H9 (cell line): ENCODE data around the gene SFXN1. TPM values are rescaled to one million over a fixed set of nuclear protein-coding genes. Genes with fewer than 3 reads are reported as not detected.
A peak's percentile ranks its signal among the peaks of the same experiment; 100 is the strongest.

Experiments used
- DNase-seq: peaks from one replicate; pipeline ENCODE4 v3.0.0-alpha.2; 2017
- H2AFZ ChIP-seq: one replicate; pipeline ENCODE4 v1.6.1; 2013; ENCODE audit warnings: mild to moderate bottlenecking, low read length, control low read depth, moderate library complexity
- H2AK5ac ChIP-seq: 2 replicates; pipeline ENCODE4 v1.6.1; 2013; ENCODE audit warnings: low read length, control low read depth, mixed read lengths; ENCODE audit not compliant: insufficient read length
- H2BK120ac ChIP-seq: one replicate; pipeline ENCODE4 v1.6.1; 2013; ENCODE audit warnings: low read depth, mild to moderate bottlenecking, low read length, control low read depth, inconsistent platforms; ENCODE audit not compliant: poor library complexity, severe bottlenecking
- H2BK12ac ChIP-seq: 2 replicates; pipeline ENCODE4 v1.6.1; 2013; ENCODE audit warnings: low read length, control low read depth, mixed read lengths, low read depth; ENCODE audit not compliant: insufficient read length
- H2BK15ac ChIP-seq: 2 replicates; pipeline ENCODE4 v1.6.1; 2013; ENCODE audit warnings: low read depth, low read length, control low read depth
- H2BK20ac ChIP-seq: one replicate; pipeline ENCODE4 v1.6.1; 2013; ENCODE audit warnings: low read depth, mild to moderate bottlenecking, low read length, control low read depth, inconsistent platforms; ENCODE audit not compliant: poor library complexity, severe bottlenecking
- H2BK5ac ChIP-seq: 2 replicates; pipeline ENCODE4 v1.6.1; 2013; ENCODE audit warnings: low read length, control low read depth, mixed read lengths; ENCODE audit not compliant: insufficient read length
- H3K14ac ChIP-seq: 2 replicates; pipeline ENCODE4 v1.6.1; 2013; ENCODE audit warnings: low read length, control low read depth; ENCODE audit not compliant: insufficient read depth
- H3K18ac ChIP-seq: 2 replicates; pipeline ENCODE4 v1.6.1; 2013; ENCODE audit warnings: low read depth, mild to moderate bottlenecking, mixed read lengths, low read length, control low read depth; ENCODE audit not compliant: insufficient read length
- H3K23ac ChIP-seq: 2 replicates; pipeline ENCODE4 v1.6.1; 2013; ENCODE audit warnings: low read length, control low read depth, mixed read lengths, low read depth; ENCODE audit not compliant: insufficient read length
- H3K23me2 ChIP-seq: 2 replicates; pipeline ENCODE4 v1.6.1; 2013; ENCODE audit warnings: low read depth, mild to moderate bottlenecking, mixed read lengths, low read length, control low read depth; ENCODE audit not compliant: insufficient read length, poor library complexity, severe bottlenecking
- H3K27ac ChIP-seq: 2 replicates; pipeline ENCODE4 v1.5.1; 2013; ENCODE audit warnings: low read length, control low read depth, mixed read lengths, low read depth; ENCODE audit not compliant: insufficient read length
- H3K27me3 ChIP-seq: 2 replicates; pipeline ENCODE4 v1.6.1; 2013; ENCODE audit warnings: low read length, control low read depth, inconsistent platforms; ENCODE audit not compliant: insufficient read depth
- H3K4ac ChIP-seq: 2 replicates; pipeline ENCODE4 v1.6.1; 2013; ENCODE audit warnings: low read depth, mild to moderate bottlenecking, control low read depth, inconsistent platforms, low read length, moderate library complexity
- H3K4me1 ChIP-seq: 2 replicates; pipeline ENCODE4 v1.6.1; 2013; ENCODE audit warnings: low read length, control low read depth, inconsistent platforms; ENCODE audit not compliant: insufficient read depth
- H3K4me2 ChIP-seq: 2 replicates; pipeline ENCODE4 v1.6.1; 2013; ENCODE audit warnings: low read length, control low read depth, mixed read lengths; ENCODE audit not compliant: insufficient read length, insufficient read depth
- H3K56ac ChIP-seq: 2 replicates; pipeline ENCODE4 v1.6.1; 2013; ENCODE audit warnings: low read depth, mild to moderate bottlenecking, mixed read lengths, low read length, control low read depth; ENCODE audit not compliant: insufficient read length
- H3K79me1 ChIP-seq: 2 replicates; pipeline ENCODE4 v1.6.1; 2013; ENCODE audit warnings: low read depth, mild to moderate bottlenecking, moderate library complexity, low read length, control low read depth, inconsistent platforms; ENCODE audit not compliant: insufficient read depth, poor library complexity, severe bottlenecking
- H3K79me2 ChIP-seq: 2 replicates; pipeline ENCODE4 v1.6.1; 2013; ENCODE audit warnings: low read length, control low read depth, inconsistent platforms; ENCODE audit not compliant: insufficient read depth
- H3K9ac ChIP-seq: 2 replicates; pipeline ENCODE4 v1.6.1; 2013; ENCODE audit warnings: low read length, control low read depth, mixed read lengths; ENCODE audit not compliant: insufficient read length; ENCODE audit errors: extremely low read depth
- H3K9me3 ChIP-seq: one replicate; pipeline ENCODE4 v1.6.1; 2013; ENCODE audit warnings: low read depth, low read length, inconsistent platforms; ENCODE audit not compliant: control insufficient read depth
- H3T11ph ChIP-seq: one replicate; pipeline ENCODE4 v1.6.1; 2013; ENCODE audit warnings: mild to moderate bottlenecking, low read length, control low read depth, inconsistent platforms
- H4K20me1 ChIP-seq: one replicate; pipeline ENCODE4 v1.6.1; 2013; ENCODE audit not compliant: control insufficient read depth, insufficient read length, insufficient read depth
- H4K5ac ChIP-seq: 2 replicates; pipeline ENCODE4 v1.6.1; 2013; ENCODE audit warnings: low read depth, mild to moderate bottlenecking, mixed read lengths, low read length, control low read depth; ENCODE audit not compliant: insufficient read length
- H4K8ac ChIP-seq: replicated peaks from 2 replicates; pipeline ENCODE4 v1.6.1; 2013; ENCODE audit warnings: low read length, control low read depth, mixed read lengths, low read depth; ENCODE audit not compliant: insufficient read length
- H4K91ac ChIP-seq: 2 replicates; pipeline ENCODE4 v1.6.1; 2013; ENCODE audit warnings: low read depth, mild to moderate bottlenecking, moderate library complexity, mixed read lengths, low read length, control low read depth; ENCODE audit not compliant: insufficient read length
- H3K27ac Mint-ChIP-seq, 3 experiments: 2 replicates in 2 of 3; 3 replicates in 1 of 3; pipeline ENCODE4 v1.8.0; 2020 to 2021; ENCODE audit warnings: mixed read lengths in 3 of 3, mild to moderate bottlenecking in 1 of 3, moderate library complexity in 1 of 3
- H3K27me3 Mint-ChIP-seq: 2 replicates; pipeline ENCODE4 v1.8.0; 2021; ENCODE audit warnings: low read depth, mild to moderate bottlenecking, moderate library complexity, mixed read lengths
- H3K36me3 Mint-ChIP-seq, 3 experiments: 2 replicates in 2 of 3; 3 replicates in 1 of 3; pipeline ENCODE4 v1.8.0; 2020 to 2021; ENCODE audit warnings: low read depth in 3 of 3, mixed read lengths in 3 of 3; ENCODE audit not compliant: insufficient read depth in 1 of 3
- H3K4me1 Mint-ChIP-seq, 2 experiments: 2 replicates each; pipeline ENCODE4 v1.8.0; 2020; ENCODE audit warnings: mixed read lengths in 2 of 2
- H3K4me3 Mint-ChIP-seq, 2 experiments: 2 replicates in 1 of 2; 3 replicates in 1 of 2; pipeline ENCODE4 v1.8.0; 2020 to 2021; ENCODE audit warnings: mild to moderate bottlenecking in 2 of 2, mixed read lengths in 2 of 2, moderate library complexity in 1 of 2
- H3K9me3 Mint-ChIP-seq, 2 experiments: 2 replicates in 1 of 2; 3 replicates in 1 of 2; pipeline ENCODE4 v1.8.0; 2020; ENCODE audit warnings: mild to moderate bottlenecking in 2 of 2, mixed read lengths in 2 of 2, moderate library complexity in 1 of 2
- WGBS: extraction: QIAGEN DNeasy Blood & Tissue Kit; methylation state at CpG from one replicate; pipeline ENCODE4 v1.1.7; 2013; ENCODE audit warnings: missing lambda C conversion rate, low lambda C conversion rate, mixed read lengths; ENCODE audit not compliant: insufficient read length; ENCODE audit errors: extremely low coverage; 5-methylcytosine and 5-hydroxymethylcytosine counted together
- total RNA-seq: library from RNA; stranded (reverse); gene quantifications from 2 replicates; pipeline ENCODE4 v1.2.1, GENCODE V29; 2021
- TF ChIP-seq, protein P1 (sequence below): fragments of 200-600 bp; sonication (generic); conservative IDR thresholded peaks from 3 replicates; pipeline ENCODE4 v1.8.0; 2021; ENCODE audit warnings: antibody characterized with exemption, mild to moderate bottlenecking

SFXN1 gene
- total RNA-seq, 1 experiment from 2014 or later: 99.2 TPM

DNA sequence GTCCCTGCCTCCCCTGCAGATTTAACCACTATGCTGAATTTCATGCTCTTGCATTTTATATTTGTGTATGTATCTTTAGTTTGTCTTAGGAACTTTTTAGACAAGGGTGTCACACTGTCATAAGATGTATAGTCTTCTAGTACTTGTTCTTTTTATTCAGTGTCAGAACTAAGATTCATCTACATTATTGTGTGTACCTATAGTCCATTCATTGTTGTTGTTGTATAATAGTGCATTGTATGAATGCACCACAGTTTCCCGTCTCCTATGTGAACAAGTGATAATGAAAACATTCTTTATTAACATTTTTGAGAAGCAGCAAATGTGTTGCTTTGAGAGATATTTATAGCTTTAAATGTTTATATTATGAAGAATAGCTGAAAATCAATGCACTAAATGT is 45.9 kb downstream of the SFXN1 start:
- Mint-ChIP-seq H3K4me3 (no peak overlapping the region), H3K27ac (peak overlapping the region in 1 of 3 experiments; percentile 4; a peak in 1 of 7 replicates), H3K27me3 (no peaks in the 10 kb centered on the region), H3K36me3 (peaks cover 26 to 75% (median 73%) of the 10 kb centered on the region in 3 experiments; a peak in 6 of 7 replicates), H3K9me3 (no peaks in the 10 kb centered on the region), H3K4me1 (no peaks in the 10 kb centered on the region)
- no peak overlapping the region for H3K9ac ChIP-seq
- no peak overlapping the region for H4K91ac ChIP-seq
- DNase-seq: no peak
- no peaks in the 10 kb centered on the region for H3K79me2 ChIP-seq
- H3K4ac ChIP-seq: no peak overlapping the region
- H2BK5ac ChIP-seq: no peak overlapping the region
- no peak overlapping the region for H3K14ac ChIP-seq
- no peak overlapping the region for H2AK5ac ChIP-seq
- no peak overlapping the region for H3K18ac ChIP-seq
- no peaks in the 10 kb centered on the region for H3K4me1 ChIP-seq
- no peaks in the 10 kb centered on the region for H3K9me3 ChIP-seq
- H4K20me1 ChIP-seq: no peaks in the 10 kb centered on the region
- H2BK20ac ChIP-seq: no peak overlapping the region
- no peak overlapping the region for H2BK15ac ChIP-seq
- H3T11ph ChIP-seq: no peak overlapping the region
- H3K4me2 ChIP-seq: no peak overlapping the region
- WGBS: no CpG with 5 or more reads among the region's 1 CpG
- no peak overlapping the region for H3K56ac ChIP-seq
- H3K27ac ChIP-seq: no peak overlapping the region
- no peak overlapping the region for H4K8ac ChIP-seq
- no peak overlapping the region for H4K5ac ChIP-seq
- no peaks in the 10 kb centered on the region for H3K27me3 ChIP-seq
- H3K23ac ChIP-seq: no peak overlapping the region
- no peak overlapping the region for H2BK120ac ChIP-seq
- no peaks in the 10 kb centered on the region for H3K23me2 ChIP-seq
- TF ChIP-seq, protein P1, sequence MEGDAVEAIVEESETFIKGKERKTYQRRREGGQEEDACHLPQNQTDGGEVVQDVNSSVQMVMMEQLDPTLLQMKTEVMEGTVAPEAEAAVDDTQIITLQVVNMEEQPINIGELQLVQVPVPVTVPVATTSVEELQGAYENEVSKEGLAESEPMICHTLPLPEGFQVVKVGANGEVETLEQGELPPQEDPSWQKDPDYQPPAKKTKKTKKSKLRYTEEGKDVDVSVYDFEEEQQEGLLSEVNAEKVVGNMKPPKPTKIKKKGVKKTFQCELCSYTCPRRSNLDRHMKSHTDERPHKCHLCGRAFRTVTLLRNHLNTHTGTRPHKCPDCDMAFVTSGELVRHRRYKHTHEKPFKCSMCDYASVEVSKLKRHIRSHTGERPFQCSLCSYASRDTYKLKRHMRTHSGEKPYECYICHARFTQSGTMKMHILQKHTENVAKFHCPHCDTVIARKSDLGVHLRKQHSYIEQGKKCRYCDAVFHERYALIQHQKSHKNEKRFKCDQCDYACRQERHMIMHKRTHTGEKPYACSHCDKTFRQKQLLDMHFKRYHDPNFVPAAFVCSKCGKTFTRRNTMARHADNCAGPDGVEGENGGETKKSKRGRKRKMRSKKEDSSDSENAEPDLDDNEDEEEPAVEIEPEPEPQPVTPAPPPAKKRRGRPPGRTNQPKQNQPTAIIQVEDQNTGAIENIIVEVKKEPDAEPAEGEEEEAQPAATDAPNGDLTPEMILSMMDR: no peak
- no peaks in the 10 kb centered on the region for H3K79me1 ChIP-seq
- no peak overlapping the region for H2BK12ac ChIP-seq
- H2AFZ ChIP-seq: no peak overlapping the region
